NAMALWA (cell line): ENCODE data around the gene CACNA2D3.

Experiments
- DNase-seq: peaks from one replicate; pipeline ENCODE4 v3.0.0-alpha.2; 2015; ENCODE audit warnings: low spot score

The CACNA2D3 gene

DNA sequence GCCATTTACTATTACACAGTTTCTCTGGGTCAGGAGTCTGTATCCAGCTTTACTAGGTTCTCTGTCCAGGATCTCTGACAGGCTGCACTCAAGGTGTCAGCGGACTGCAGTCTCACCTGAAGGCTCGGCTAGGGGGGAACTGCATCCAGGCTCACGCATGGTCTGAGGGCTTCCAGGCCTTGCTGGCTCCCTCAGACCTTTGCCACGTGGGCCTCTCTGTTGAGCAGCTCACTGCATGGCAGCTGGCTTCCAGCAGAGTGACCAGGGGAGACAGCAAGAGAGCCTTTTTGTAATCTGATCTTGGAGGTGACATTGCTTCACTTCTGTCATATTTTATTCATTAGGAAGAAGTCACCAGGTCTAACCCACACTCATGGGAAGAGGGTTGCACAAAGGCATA lies 152.3 kb downstream of the CACNA2D3 start:
- DNase-seq = no peak

DNA sequence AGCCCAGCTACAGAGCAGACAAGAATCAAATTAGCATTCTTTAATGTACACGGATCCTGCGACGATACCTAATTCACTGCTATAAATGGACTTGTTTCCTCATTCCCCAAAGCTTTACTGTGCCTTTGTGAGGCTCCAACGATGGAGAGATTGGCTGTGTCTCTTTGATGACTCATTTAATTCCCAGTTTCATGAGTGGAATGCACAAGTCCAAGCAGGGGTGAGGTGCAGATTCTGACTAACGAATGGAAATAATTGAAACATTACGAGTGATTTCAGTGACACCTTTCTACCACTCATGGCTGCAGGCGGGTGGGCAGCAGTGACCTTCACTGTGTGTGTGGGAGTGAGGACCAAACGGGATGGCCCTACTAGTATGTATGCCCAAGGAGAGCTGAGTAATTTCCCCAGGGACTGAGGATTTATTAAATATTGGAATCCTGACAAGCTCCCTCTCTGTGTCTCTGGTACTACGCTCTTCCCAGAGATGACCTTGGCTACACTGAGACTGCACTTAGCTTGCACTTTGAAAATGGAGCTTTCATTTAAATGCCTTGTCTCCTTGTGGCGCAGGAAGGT lies 156.7 kb downstream of the CACNA2D3 start:
- no peak for DNase-seq

DNA sequence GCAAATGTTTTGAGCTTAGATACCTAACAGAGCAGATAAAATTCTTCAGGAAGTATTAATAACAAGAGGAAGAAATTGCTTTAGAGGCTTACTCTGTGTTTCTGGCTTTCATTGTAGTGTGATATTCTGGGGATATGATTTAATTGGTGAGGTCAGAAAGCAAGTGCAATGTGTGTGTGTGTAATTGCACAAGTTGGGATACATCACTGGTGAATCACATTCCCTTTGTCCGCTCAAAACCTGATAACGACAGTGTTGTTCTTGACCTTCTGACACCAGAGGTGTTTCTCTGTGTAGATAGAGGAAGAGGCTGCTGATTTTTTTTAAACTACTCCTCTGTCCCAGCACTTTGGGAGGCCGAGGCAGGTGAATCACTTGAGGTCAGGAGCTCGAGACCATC lies 161.1 kb downstream of the CACNA2D3 start:
- DNase-seq = no peak

- DNase-seq = no peak
These were observed 171.9 kb downstream of the CACNA2D3 start for GRCh38 chr3:54294214-54294613.

GRCh38 chr3:54296531-54296930 lies 174.2 kb downstream of the CACNA2D3 start:
- DNase-seq = no peak

GRCh38 chr3:54299169-54299935 lies 177.0 kb downstream of the CACNA2D3 start:
- DNase-seq = no peak

DNA sequence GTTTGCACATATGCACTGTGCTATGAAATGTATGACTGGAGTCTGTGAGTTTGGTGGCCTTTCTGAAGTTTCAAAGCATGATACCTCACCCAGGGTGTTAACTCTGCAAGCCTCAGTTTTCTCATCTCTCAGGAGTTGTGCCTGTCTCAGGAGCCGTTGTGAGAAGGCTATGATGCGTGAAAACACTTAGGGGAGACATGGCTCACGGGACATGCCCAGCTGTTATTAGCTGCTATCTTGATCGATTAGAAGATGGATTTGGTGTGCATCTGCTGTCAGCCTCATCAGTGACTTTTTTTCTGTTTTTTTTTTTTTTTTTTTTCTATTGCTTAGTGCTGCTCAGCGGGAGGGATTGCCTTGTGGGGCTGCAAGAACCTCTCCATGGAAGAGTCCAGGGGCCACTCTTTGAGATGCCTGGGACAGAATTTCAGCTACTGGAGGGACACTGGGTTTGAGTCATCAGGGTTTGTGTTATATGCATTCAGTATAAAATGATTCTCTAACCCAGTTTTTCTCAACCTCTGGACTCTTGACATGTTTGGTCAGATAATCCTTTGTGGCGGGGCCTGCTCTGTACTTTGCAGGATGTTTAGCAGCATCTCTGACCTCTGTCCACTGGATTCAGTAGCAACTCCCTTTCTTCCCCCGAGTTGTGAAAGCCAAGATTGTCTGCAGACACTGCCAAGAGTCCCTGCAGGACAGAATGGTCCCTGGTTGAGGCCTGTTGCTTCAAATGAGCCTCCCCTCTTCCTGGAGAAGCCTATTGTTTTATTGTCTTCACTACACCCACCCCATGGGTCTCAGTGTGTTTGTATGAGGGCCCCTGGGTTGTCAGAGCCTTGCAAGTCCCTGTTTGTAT lies 181.4 kb downstream of the CACNA2D3 start:
- DNase-seq = no peak

GRCh38 chr3:54304877-54305276 lies 182.5 kb downstream of the CACNA2D3 start:
- DNase-seq = no peak

GRCh38 chr3:54305409-54306099 lies 183.2 kb downstream of the CACNA2D3 start:
- DNase-seq = no peak

DNA sequence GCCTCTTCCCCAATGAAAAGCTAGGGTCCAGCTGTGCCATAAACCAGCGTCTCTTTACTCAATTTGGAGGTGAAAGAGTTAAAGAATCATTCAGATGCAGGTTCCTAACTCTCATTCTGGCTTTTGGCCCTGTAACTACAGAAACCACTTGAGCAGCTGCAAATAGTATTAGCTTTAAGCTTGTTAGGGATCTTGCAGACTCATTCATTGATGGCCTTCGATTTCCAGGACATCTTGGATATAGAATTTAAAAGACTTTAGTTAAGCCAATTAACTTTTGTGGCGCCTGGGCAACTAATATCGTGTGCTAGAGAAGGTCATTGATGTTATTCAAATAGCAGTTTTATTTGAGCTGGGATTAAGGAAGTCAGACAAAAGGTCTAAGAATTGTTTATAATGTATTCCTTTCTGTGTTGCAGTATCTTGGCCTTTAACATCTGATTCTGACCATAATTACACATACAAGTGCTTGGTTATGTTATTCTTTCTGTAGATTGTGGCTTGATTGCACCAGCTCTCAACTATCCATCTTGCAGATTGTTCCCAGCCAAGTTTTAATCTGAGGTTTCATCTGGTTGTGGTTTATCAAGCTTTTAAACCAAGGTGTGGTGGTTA lies 185.3 kb downstream of the CACNA2D3 start:
- DNase-seq = no peak

DNA sequence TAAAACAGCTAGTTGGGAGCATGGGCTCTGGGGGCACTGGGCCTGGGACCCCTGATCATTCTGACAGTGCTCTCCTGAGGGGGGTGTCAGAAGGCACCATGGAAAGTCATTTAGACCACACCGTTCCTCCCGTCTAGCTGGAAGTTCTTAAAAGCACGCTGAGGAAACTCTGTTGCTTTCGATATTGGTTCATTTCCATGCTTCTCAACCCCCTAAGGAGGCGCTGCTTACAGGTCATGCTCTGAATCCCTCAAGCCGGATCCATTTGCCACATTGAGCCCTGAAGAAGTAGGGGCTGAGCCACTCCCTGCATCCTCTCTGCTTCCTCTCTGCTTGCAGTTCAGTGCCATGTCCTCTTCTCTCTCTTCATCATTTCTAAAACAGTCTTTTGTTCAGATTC lies 187.2 kb downstream of the CACNA2D3 start:
- no peak for DNase-seq

GRCh38 chr3:54311211-54311747 lies 188.9 kb downstream of the CACNA2D3 start:
- DNase-seq = no peak

GRCh38 chr3:54312156-54312899 lies 190.0 kb downstream of the CACNA2D3 start:
- DNase-seq = no peak

DNA sequence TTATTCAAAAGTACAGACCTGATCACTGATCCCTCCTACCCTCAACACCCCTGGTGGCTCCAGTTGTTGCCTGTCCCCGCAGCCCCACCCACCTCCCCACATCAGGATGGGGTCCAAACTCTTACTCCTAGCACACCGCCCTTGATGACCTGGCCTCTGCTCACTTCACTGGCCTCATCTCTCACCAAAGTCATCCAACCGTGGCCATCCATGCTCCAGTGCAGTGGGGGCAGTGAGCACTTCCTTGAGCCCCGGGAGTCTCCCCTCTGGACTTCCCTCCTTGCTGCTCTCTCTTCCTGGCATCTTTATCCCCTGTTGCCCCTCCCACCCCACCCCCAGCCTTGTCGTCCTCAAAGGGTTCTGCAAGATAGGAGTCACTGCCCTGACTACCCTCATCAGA lies 191.1 kb downstream of the CACNA2D3 start:
- no peak for DNase-seq

GRCh38 chr3:54321520-54321919 lies 199.2 kb downstream of the CACNA2D3 start:
- no peak for DNase-seq

DNA sequence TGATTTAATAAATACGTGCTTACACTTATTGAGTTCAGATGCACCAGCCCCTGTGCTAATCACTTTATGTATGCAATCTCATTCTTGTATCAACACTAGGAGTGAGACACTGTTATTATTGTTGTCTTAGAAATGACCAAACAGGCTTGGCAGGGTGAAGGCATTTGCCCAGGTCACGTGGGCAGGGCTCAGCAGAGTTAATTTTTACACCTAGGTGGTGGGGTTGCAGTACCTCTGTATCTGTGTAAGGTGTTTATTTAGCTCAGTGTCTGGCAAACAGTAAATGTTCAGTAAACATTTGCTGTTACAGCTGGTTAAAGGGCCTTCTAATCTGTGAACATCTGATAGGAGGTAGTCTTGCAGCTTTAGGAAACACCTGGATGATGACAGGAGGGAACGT lies 200.0 kb downstream of the CACNA2D3 start:
- DNase-seq = no peak

DNA sequence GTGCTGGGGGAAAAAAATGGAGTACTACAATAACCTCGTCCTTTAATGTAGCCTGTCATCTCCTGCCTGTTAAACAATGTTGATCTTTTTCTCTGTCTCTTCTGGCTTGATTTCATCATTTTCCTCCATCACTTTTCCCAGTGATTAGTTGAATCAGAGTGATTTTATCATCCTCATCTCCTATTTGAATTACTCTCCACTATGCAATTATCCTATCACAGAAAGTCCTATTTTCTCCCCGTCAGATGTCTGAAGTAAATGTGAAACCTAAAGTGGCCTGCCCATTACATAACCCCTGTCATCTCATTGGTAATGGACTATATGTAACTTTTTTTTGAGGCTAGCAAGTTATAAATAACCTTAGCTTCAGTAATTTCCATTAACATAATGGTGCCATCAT lies 201.8 kb downstream of the CACNA2D3 start:
- no peak for DNase-seq

GRCh38 chr3:54326951-54327350 lies 204.6 kb downstream of the CACNA2D3 start:
- no peak for DNase-seq

GRCh38 chr3:54331341-54331740 lies 209.0 kb downstream of the CACNA2D3 start:
- no peak for DNase-seq

DNA sequence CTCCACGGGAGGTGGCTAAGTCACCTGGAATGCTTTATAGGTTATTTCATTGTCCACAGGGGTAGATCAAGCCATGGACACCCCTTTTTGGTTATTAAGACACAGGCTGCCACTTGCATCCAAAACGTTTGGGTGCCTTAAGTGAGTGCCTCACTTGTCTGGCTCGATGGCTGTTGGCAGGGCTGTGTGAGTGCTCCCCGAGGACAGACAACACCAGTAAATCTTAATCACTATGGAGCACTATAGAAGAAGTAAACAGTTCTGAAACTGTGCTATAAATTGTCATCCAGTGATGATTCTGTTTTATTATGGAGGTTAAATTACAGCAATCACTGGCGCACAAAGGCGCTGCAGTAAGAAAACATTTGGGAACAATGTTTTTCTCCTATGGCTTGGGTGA lies 215.5 kb downstream of the CACNA2D3 start:
- DNase-seq = no peak

GRCh38 chr3:54339608-54340007 lies 217.3 kb downstream of the CACNA2D3 start:
- no peak for DNase-seq
